ENCODE results near the gene GOLGA8O. TPM values are rescaled to one million over a fixed set of nuclear protein-coding genes. Genes with fewer than 3 reads are reported as not detected.
"Not testable (repeated sequence)": the region's sequence is repeated elsewhere in the genome, so short reads cannot be mapped to it uniquely, and the experiment has no call there.

The GOLGA8O gene
- total RNA-seq, result 1.4 TPM

DNA sequence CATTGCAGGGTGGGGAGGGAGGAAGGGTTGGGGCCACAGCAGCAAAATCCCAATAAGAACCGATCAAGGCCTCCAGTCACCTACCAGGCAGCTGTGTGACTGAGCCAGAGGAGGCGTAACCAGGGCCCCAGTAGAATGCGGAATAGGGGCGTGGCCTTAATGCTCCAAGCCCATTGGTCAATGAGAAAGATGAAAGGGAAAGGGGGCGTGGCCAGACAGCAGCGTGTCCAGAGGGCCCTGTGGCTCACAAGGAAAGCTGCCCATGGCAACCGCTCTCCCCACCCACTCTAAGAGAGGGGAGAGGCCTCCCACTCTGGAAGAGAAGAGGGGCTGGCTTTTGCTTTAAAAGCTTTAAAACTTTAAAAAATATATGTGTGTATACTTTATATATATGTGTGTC lies at the start of gene GOLGA8O:
Gene GOLGA8O (minus strand): TSS at position 101 of the 400 bp plus-strand sequence. CDS start 98 bp downstream, at position 3.
- ATAC-seq, result not testable (repeated sequence)

DNA sequence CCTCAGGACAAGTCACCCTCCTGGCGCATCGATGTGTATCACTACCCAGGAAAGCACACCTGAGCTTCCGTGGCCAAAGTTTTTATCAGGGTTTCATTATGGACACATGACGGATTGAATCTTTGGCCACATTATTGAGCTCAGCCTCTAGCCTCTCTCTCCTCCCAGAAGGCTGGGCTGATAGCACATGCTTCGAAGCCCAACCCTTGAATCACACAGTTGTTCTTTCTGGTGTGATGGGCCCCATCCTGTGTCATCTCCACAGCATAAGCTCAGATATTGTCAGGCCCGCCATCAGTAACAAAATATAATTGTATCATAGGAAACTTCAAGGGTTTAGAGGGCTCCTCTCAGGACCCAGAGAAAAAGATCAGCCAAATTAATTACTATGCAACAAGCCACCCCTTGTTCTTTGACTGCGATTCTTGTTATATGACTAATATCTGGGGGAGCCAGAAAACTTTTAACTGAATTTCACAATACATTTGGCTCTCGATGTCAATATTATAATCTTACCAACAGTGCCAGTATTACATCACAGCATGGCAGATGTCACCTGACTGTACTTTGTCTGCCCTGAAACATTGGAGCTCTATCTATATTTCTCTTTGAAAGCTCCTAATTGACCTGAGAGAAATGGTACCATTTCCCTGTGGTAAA lies 48.8 kb upstream of the GOLGA8O start:
- ATAC-seq, result peak; percentile 92

GRCh38 chr15:32502946-32503345 lies 47.5 kb upstream of the GOLGA8O start:
- not testable (repeated sequence) for ATAC-seq

DNA sequence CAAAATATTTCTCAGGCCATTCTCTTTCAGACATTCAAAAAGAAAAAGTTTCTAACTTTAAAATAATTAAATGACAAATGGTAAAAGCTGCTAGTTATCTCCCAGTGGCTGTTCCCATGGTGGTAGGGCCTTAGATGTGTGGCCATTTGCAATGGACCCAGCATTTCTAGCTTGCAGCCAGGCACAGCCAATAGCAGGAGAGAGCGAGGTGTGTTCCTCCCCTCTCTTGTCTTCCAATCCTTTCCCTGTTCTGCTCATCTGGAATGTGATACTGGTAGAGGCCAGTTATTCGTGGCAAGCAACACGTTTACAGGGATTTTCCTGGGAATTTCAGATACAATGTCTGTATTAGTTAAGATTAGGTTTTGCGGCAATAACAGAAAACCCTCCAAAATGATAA lies 37.3 kb upstream of the GOLGA8O start:
- ATAC-seq, result not testable (repeated sequence)

- ATAC-seq, result not testable (repeated sequence)
These were observed 31.0 kb upstream of the GOLGA8O start for GRCh38 chr15:32486474-32486873.

GRCh38 chr15:32483377-32483776 lies 27.9 kb upstream of the GOLGA8O start:
- ATAC-seq, result not testable (repeated sequence)

- ATAC-seq, result not testable (repeated sequence)
These were observed 26.2 kb upstream of the GOLGA8O start for GRCh38 chr15:32481683-32482082.

DNA sequence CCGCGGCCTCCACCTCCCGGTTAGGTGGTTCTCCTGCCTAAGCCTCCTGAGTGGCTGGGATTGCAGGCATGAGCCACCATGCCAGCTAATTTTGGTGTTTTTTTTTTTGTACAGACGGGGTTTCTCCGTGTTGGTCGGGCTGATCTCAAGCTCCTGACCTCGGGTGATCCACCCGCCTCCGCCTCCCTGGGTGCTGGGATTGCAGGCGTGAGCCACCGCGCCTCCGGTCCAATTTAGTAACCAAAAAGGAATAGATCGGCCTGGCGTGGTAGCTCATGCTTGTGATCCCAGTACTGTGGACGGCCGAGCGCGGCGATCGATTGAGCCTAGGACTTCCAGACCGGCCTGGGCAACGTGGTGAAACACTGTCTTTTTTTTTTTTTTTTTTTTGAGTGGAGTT lies 12.6 kb upstream of the GOLGA8O start:
- not testable (repeated sequence) for ATAC-seq

- not testable (repeated sequence) for ATAC-seq
These were observed 14.9 kb downstream of the GOLGA8O start for GRCh38 chr15:32440445-32440977.

DNA sequence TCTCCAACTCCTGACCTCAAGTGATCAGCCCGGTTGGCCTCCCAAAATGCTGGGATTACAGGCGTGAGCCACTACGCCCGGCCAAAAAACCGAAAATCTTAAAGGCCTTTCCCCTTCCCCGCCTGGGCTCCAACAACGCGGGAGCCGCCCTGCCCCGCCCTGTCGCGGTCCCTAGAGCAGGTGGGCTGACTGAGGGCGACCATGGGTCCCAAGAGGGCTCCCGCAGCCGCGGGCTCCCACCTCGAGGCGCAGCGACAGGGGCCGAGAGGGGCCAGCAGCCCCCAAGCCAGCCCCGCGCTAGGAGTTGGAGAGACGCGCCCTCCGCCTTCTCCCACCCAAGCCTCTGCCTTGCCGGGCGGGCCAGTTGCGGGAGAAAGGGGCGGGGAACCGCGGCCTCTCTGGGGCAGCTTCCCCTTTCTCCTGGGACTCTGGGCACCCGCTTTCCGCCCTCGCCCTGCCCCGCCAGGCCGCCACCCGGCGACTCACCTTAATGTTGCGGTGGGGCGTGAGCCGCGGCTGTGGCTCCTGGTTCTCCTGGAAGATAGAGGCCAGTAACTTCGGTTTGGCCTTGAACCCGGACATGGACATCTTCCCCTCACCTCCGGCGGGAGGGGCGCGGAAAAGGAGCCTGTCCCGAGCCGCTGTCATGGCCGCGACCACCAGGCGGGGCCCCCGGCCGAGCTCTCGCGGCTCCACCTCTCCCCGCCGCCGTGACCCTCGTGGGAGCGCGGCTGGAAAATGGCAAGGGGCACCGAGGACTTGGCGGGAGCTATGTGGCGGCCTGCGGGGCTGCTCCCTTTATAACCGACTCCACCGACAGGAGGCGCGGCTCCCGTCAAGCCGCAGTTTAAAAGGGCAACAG lies 21.1 kb downstream of the GOLGA8O start:
- ATAC-seq, result peak; percentile 62

DNA sequence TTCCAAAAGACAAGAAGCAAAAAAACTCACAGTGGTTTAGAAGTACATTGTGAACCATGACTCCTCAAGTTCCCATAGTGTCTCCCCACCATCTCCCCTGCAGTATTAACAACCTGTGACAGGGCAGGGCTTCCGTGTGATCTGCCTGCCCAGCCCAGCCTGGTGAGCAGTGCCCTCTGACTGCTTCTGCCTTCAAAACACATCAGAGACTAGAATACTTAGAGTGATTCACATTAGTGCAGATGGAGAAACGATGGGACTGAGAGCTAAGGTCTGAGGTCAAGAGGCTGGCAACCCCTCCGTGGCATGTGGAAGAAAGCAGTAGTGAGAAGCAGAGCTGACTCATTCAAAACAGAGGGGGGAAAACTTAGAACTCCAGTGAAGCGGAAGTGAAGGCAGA lies 27.8 kb downstream of the GOLGA8O start:
- not testable (repeated sequence) for ATAC-seq

DNA sequence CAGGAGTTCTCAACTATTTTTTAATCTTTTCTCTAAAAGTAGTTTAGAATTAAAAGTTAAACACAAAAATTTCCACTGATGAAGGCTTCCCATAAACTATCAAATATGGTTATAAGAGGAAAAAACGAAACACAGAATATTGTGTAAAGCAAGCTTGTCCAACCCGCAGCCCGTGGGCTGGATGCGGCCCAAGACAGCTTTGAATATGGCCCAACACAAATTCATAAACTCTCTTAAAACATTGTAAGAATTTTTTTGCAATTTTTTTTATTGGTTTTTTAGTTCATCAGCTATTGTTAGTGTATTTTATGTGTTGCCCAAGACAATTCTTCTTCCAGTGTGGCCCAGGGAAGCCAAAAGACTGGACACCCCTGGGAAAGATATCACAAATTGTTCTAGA lies 28.9 kb downstream of the GOLGA8O start:
- ATAC-seq, result not testable (repeated sequence)

DNA sequence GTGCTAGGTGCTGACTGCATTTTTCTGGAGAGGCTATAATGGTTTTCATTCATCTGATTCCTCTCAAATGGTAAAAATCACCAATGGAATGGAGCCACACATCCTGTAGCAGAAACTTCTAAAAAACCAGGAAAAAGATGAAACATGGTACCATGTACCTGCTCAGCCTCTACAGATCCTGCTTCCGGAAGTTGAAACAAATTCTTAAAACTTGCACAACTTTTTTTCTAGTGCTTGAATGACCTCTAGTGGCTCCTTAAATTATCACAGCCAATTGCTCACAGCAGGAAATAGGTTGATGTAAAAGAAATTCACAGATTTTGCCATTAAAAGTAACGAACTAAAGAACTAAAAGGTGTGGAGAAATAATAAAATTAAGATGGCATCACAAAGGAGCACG lies 47.5 kb downstream of the GOLGA8O start:
- ATAC-seq, result not testable (repeated sequence)

- not testable (repeated sequence) for ATAC-seq
These were observed 52.2 kb downstream of the GOLGA8O start, which contains the start of gene GOLGA8K for GRCh38 chr15:32403192-32403591. GOLGA8K (minus strand) TSS chr15:32403292; CDS start chr15:32403194, 98 bp downstream.

GRCh38 chr15:32396522-32396921 lies 58.9 kb downstream of the GOLGA8O start:
- not testable (repeated sequence) for ATAC-seq

Other genes starting within 250 kb of the GOLGA8O start
- gene GOLGA8K, start 52.3 kb downstream of the GOLGA8O start, total RNA-seq, result not detected
- gene GOLGA8N, start 137.8 kb upstream of the GOLGA8O start, total RNA-seq, result 3.7 TPM
- gene ARHGAP11A, start 159.9 kb upstream of the GOLGA8O start, total RNA-seq, result 19.1 TPM
- gene SCG5, start 186.1 kb upstream of the GOLGA8O start, total RNA-seq, result 0.80 TPM